B cell (primary cell): ENCODE results near the gene TPRN. TPM values are rescaled to one million over a fixed set of nuclear protein-coding genes. Genes with fewer than 3 reads are reported as not detected.

Experiments
- ATAC-seq: fragments of 200-7000 bp; cut with Tn5 transposase; one replicate; pipeline ENCODE4 v1.10.0; 2021; ENCODE audit warnings: low read depth, mild to moderate bottlenecking, moderate number of reproducible peaks, moderate library complexity
- CTCF ChIA-PET: fragments of 350-600 bp; sonication (Branson Sonifier 250); formaldehyde crosslinking; loops from one replicate; lab custom pipeline; 2021; ENCODE audit warnings: antibody characterized with exemption, inconsistent platforms; lab: Charles Lee
- POLR2A ChIA-PET: fragments of 350-600 bp; sonication (Branson Sonifier 250); formaldehyde crosslinking; loops from one replicate; lab custom pipeline; 2021; ENCODE audit warnings: antibody characterized with exemption; lab: Charles Lee
- DNase-seq: peaks from one replicate; pipeline ENCODE4 v3.0.0; 2013
- H2AFZ ChIP-seq: 2 replicates; pipeline ENCODE4 v1.6.1; 2012; ENCODE audit warnings: mild to moderate bottlenecking, low read depth, low read length; ENCODE audit not compliant: insufficient read depth, poor library complexity, severe bottlenecking
- H3K27ac ChIP-seq, 2 donors: 1 replicate in 1 of 2; 2 replicates in 1 of 2; pipeline ENCODE4 v1.5.1; 2012 to 2013; ENCODE audit warnings: low read length in 2 of 2, mild to moderate bottlenecking in 2 of 2, moderate library complexity in 1 of 2
- H3K27me3 ChIP-seq, 4 experiments: fragments of 200-600 bp in 1 of 4; sonication (generic) in 1 of 4; replicated peaks in 1 of 4; 1 replicate in 2 of 4; 2 replicates in 2 of 4; pipeline versions ENCODE4 v1.6.1 to v1.7.0; 2013 to 2016; ENCODE audit warnings: low read length in 3 of 4, mild to moderate bottlenecking in 2 of 4, mixed read lengths in 1 of 4, moderate library complexity in 1 of 4; ENCODE audit not compliant: insufficient read depth in 4 of 4, control insufficient read depth in 3 of 4; ENCODE audit errors: control extremely low read depth in 1 of 4
- H3K36me3 ChIP-seq, 2 experiments: replicated peaks in 1 of 2; 1 replicate in 1 of 2; 2 replicates in 1 of 2; pipeline versions ENCODE4 v1.6.1 to v1.7.1; 2013; ENCODE audit warnings: low read length in 1 of 2; ENCODE audit not compliant: insufficient read depth in 2 of 2, control insufficient read depth in 1 of 2; ENCODE audit errors: control extremely low read depth in 1 of 2, extremely low read depth in 1 of 2
- H3K4me1 ChIP-seq, 2 donors: fragments of 200-600 bp in 1 of 2; sonication (generic) in 1 of 2; 1 replicate in 1 of 2; 2 replicates in 1 of 2; pipeline versions ENCODE4 v1.5.1 to v1.6.1; 2013 to 2017; ENCODE audit warnings: low read length in 2 of 2; ENCODE audit not compliant: control insufficient read depth in 2 of 2, insufficient read depth in 2 of 2
- H3K4me2 ChIP-seq: replicated peaks from 2 replicates; pipeline ENCODE3; 2012; ENCODE audit warnings: mild to moderate bottlenecking, low read depth, low read length; ENCODE audit not compliant: poor library complexity, severe bottlenecking
- H3K4me3 ChIP-seq, 5 experiments: fragments of 200-600 bp in 1 of 5; sonication (generic) in 1 of 5; 1 replicate in 3 of 5; 2 replicates in 2 of 5; pipeline versions ENCODE4 v1.5.1 to v1.7.0; 2011 to 2016; ENCODE audit warnings: low read length in 4 of 5, mild to moderate bottlenecking in 4 of 5, low read depth in 2 of 5, control low read depth in 1 of 5, moderate library complexity in 1 of 5; ENCODE audit not compliant: insufficient read depth in 1 of 5; ENCODE audit errors: control extremely low read depth in 1 of 5, extremely low read depth in 1 of 5
- H3K79me2 ChIP-seq: fragments of 200-600 bp; sonication (generic); one replicate; pipeline ENCODE4 v1.6.0; 2016; ENCODE audit warnings: low read length; ENCODE audit not compliant: control insufficient read depth, insufficient read depth
- H3K9ac ChIP-seq: fragments of 200-600 bp; sonication (generic); 2 replicates; pipeline ENCODE4 v1.6.1; 2017; ENCODE audit warnings: mild to moderate bottlenecking, low read length, moderate library complexity
- H3K9me3 ChIP-seq, 3 donors: one replicate each; pipeline versions ENCODE4 v1.6.1 to v1.7.1; 2013; ENCODE audit warnings: low read length in 2 of 3; ENCODE audit not compliant: control insufficient read depth in 2 of 3, insufficient read depth in 1 of 3; ENCODE audit errors: control extremely low read depth in 1 of 3
- H4K20me1 ChIP-seq: 2 replicates; pipeline ENCODE4 v1.6.0; 2012; ENCODE audit warnings: mild to moderate bottlenecking, low read length; ENCODE audit not compliant: insufficient read depth, control insufficient read depth, poor library complexity, severe bottlenecking
- H3K27ac Mint-ChIP-seq: one replicate; pipeline ENCODE4 v1.8.0; 2021; ENCODE audit warnings: mixed read lengths
- H3K27me3 Mint-ChIP-seq: one replicate; pipeline ENCODE4 v1.8.0; 2021; ENCODE audit warnings: mixed read lengths
- H3K4me1 Mint-ChIP-seq: one replicate; pipeline ENCODE4 v1.8.0; 2021; ENCODE audit warnings: mixed read lengths
- H3K4me3 Mint-ChIP-seq: one replicate; pipeline ENCODE4 v1.8.0; 2021; ENCODE audit warnings: mixed read lengths
- H3K9me3 Mint-ChIP-seq: one replicate; pipeline ENCODE4 v1.8.0; 2022; ENCODE audit warnings: mixed read lengths; ENCODE audit not compliant: insufficient read depth
- EZH2 ChIP-seq: IDR thresholded peaks from 2 replicates; pipeline ENCODE4 v1.6.1; 2012; ENCODE audit warnings: borderline replicate concordance, low read depth, mild to moderate bottlenecking, moderate library complexity, low read length; ENCODE audit not compliant: insufficient read depth, poor library complexity, severe bottlenecking
- WGBS: methylation state at CpG from one replicate; pipeline ENCODE4 v1.1.5; 2013; ENCODE audit warnings: missing lambda C conversion rate; ENCODE audit not compliant: insufficient coverage; 5-methylcytosine and 5-hydroxymethylcytosine counted together
- intact Hi-C: fragments of 100-400 bp; cut with micrococcal nuclease; formaldehyde crosslinking; loops from one replicate; pipeline ENCODE4 v1.10.0; 2022
- polyA plus RNA-seq: library from polyadenylated mRNA; depleted of rRNA; stranded (reverse); fragments of >200 nt; gene quantifications from 2 replicates; pipeline ENCODE4 v1.2.3, GENCODE V29; 2012
- total RNA-seq, 2 donors: library from RNA; stranded (reverse); fragments of 120-200 nt in 1 of 2; gene quantifications; 1 replicate in 1 of 2; 2 replicates in 1 of 2; pipeline versions ENCODE4 v1.2.3 to v1.2.4, GENCODE V29; 2013 to 2022
- TF ChIP-seq, protein P1 (sequence below): fragments of 200-600 bp; IDR thresholded peaks from one replicate; pipeline ENCODE4 v1.8.0; 2022; ENCODE audit warnings: antibody characterized with exemption, mild to moderate bottlenecking

TPRN gene
- total and polyA plus RNA-seq, 2 donors (not counting 1 experiment from before 2014, with no cell fraction given), result 5.7 to 16.3 TPM

DNA sequence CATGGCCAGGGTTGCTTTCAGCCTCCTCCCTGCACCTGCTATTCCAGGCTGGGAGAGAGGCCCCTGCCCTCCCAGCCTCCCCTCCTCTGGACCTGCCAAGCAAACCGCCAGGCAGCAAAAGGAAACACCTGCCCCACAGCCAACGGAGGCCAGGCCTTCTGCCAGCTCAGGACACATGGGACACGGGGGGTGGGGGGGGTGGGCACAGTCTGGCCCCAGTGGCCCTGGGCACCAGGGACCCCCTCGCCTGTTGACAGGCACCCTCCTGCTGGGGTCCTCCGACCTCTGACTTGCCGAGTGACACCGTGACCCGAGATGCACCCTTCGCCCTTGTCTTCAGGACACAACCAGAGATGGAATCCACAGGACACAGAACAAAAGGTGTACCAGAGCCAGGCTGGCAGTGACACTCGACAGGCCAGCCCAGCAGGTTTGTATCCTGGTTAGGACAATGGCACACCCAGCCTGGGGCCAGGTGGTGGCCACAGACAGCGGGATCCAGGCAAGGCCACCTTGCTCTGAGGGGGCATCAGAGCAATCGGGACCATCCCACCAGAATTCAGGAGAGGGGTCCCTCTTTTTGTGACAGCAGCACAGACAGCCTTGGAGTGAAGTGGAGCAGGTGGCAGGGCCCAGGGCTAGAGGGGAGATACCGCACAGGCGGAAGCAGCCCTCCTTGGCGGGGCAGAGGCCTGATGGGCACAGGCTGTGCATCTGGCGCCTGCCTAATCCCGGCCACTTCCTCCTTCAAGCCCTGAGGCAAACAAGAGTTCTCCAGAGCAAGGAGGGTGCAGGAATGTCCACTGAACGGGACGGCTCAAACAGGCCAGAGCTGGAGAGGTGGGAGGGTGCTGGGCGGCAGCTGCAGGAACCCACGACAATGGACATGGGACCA lies 27.4 kb downstream of the TPRN start:
- TF ChIP-seq, protein P1, sequence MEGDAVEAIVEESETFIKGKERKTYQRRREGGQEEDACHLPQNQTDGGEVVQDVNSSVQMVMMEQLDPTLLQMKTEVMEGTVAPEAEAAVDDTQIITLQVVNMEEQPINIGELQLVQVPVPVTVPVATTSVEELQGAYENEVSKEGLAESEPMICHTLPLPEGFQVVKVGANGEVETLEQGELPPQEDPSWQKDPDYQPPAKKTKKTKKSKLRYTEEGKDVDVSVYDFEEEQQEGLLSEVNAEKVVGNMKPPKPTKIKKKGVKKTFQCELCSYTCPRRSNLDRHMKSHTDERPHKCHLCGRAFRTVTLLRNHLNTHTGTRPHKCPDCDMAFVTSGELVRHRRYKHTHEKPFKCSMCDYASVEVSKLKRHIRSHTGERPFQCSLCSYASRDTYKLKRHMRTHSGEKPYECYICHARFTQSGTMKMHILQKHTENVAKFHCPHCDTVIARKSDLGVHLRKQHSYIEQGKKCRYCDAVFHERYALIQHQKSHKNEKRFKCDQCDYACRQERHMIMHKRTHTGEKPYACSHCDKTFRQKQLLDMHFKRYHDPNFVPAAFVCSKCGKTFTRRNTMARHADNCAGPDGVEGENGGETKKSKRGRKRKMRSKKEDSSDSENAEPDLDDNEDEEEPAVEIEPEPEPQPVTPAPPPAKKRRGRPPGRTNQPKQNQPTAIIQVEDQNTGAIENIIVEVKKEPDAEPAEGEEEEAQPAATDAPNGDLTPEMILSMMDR, result no peak
- no peak for TF ChIP-seq EZH2
- Histone ChIP-seq H3K4me3 (no peak overlapping the region), H3K27me3 (peaks cover 0 to 43% (median 16%) of the 10 kb centered on the region in 4 experiments), H3K9ac (no peak overlapping the region), H3K4me1 (peaks cover 11 to 30% of the 10 kb centered on the region in 2 donors), H3K36me3 (peaks cover 0 to 5% of the 10 kb centered on the region in 2 experiments), H3K27ac (no peak overlapping the region), H3K4me2 (no peak overlapping the region), H3K9me3 (peaks cover 0 to 10% (median 0%) of the 10 kb centered on the region in 3 donors), H2AFZ (no peak overlapping the region), H3K79me2 (no peaks in the 10 kb centered on the region), H4K20me1 (no peaks in the 10 kb centered on the region)
- POLR2A ChIA-PET, result interaction anchor here (0.7 kb wide), 1 partner anchor 146 kb away, joined by 4 read pairs; no protein-coding TSS in a partner anchor
- no peak for DNase-seq
- ATAC-seq, result no peak
- no peaks in the 10 kb centered on the region for H3K9me3 Mint-ChIP-seq
- 19% methylated on average over 20 of the region's 21 CpGs for WGBS
- H3K4me3 Mint-ChIP-seq, result no peak overlapping the region
- no peak overlapping the region for H3K27ac Mint-ChIP-seq
- peaks cover 3% of the 10 kb centered on the region for H3K27me3 Mint-ChIP-seq
- CTCF ChIA-PET, result interaction anchor here (1.1 kb wide), 1 partner anchor 63 kb away, joined by 3 read pairs; no protein-coding TSS in a partner anchor
- intact Hi-C loops, result no loop called here
- peaks cover 9% of the 10 kb centered on the region for H3K4me1 Mint-ChIP-seq
